ENCODE data around the gene FCMR.

FCMR gene

DNA sequence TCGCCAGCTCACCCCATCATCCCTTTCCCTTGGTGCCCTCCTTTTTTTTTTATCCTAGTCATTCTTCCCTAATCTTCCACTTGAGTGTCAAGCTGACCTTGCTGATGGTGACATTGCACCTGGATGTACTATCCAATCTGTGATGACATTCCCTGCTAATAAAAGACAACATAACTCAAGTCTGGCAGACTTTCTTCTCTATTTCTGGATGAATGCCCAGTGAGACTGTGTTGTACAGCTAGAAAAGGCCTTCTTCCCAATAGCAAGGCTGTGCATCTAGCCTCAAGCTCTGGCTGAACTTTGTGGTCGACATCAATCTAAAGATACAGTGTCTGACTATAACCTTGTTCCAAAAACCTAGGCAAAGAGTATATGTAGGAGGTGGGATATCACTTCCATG, 18.1 kb downstream of the FCMR start:
- no peak for DNase-seq
- Histone ChIP-seq H3K36me3 (no peaks in the 10 kb centered on the region), H3K27ac (no peak overlapping the region), H3K27me3 (ENCODE audit: insufficient read depth, low read depth, severe bottlenecking) (peaks cover 94% of the 10 kb centered on the region), H3K4me3 (ENCODE audit: low read depth, low read length) (no peak overlapping the region), H3K9me3 (ENCODE audit: severe bottlenecking) (peaks cover 2% of the 10 kb centered on the region)
- TF ChIP-seq CTCF (IDR thresholded peaks at IDR 0.05; ENCODE audit: low read depth, low read length) = no peak

GRCh38 chr1:206902702-206903101, 19.0 kb downstream of the FCMR start:
- no peak for DNase-seq
- H3K4me3 ChIP-seq (ENCODE audit: low read depth, low read length) = no peak overlapping the region
- H3K27me3 ChIP-seq (ENCODE audit: insufficient read depth, low read depth, severe bottlenecking) = peaks cover 93% of the 10 kb centered on the region
- H3K9me3 ChIP-seq (ENCODE audit: severe bottlenecking) = peaks cover under 1% of the 10 kb centered on the region
- no peak overlapping the region for H3K27ac ChIP-seq
- TF ChIP-seq CTCF (IDR thresholded peaks at IDR 0.05; ENCODE audit: low read depth, low read length) = no peak
- no peaks in the 10 kb centered on the region for H3K36me3 ChIP-seq

DNA sequence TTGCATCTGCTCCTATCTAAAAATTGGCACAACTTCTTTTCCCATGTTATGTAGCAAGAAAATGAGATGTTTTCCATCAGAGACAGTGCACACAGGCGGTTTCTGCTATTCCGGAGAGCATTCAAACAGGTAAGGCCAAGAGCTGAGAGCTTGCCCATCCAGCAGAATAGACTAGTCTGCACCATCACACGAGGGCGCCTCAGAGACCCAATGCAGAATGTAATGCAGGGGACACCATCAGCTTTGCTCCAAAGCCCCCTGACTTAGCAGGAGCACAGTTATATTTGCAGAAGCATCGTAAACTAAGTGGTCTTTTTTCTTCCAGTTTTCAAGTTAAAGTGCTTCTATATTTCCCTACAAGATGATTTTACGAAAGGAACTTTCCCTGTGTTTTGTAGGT, 19.8 kb downstream of the FCMR start:
- Histone ChIP-seq H3K4me3 (ENCODE audit: low read depth, low read length) (no peak overlapping the region), H3K27me3 (ENCODE audit: insufficient read depth, low read depth, severe bottlenecking) (peaks cover 95% of the 10 kb centered on the region), H3K9me3 (ENCODE audit: severe bottlenecking) (no peaks in the 10 kb centered on the region), H3K27ac (no peak overlapping the region), H3K36me3 (no peaks in the 10 kb centered on the region)
- no peak for TF ChIP-seq CTCF (IDR thresholded peaks at IDR 0.05; ENCODE audit: low read depth, low read length)
- DNase-seq = no peak

GRCh38 chr1:206900149-206900548, 21.6 kb downstream of the FCMR start:
- H3K36me3 ChIP-seq = no peaks in the 10 kb centered on the region
- TF ChIP-seq CTCF (IDR thresholded peaks at IDR 0.05; ENCODE audit: low read depth, low read length) = no peak
- H3K4me3 ChIP-seq (ENCODE audit: low read depth, low read length) = no peak overlapping the region
- DNase-seq = no peak
- no peak overlapping the region for H3K27ac ChIP-seq
- H3K27me3 ChIP-seq (ENCODE audit: insufficient read depth, low read depth, severe bottlenecking) = peaks cover 97% of the 10 kb centered on the region
- no peaks in the 10 kb centered on the region for H3K9me3 ChIP-seq (ENCODE audit: severe bottlenecking)

- no peak overlapping the region for H3K27ac ChIP-seq
- DNase-seq = no peak
- peaks cover 97% of the 10 kb centered on the region for H3K27me3 ChIP-seq (ENCODE audit: insufficient read depth, low read depth, severe bottlenecking)
- H3K4me3 ChIP-seq (ENCODE audit: low read depth, low read length) = no peak overlapping the region
- TF ChIP-seq CTCF (IDR thresholded peaks at IDR 0.05; ENCODE audit: low read depth, low read length) = no peak
- H3K36me3 ChIP-seq = no peaks in the 10 kb centered on the region
- H3K9me3 ChIP-seq (ENCODE audit: severe bottlenecking) = no peaks in the 10 kb centered on the region
Observed at GRCh38 chr1:206899717-206900116, 22.0 kb downstream of the FCMR start.

DNA sequence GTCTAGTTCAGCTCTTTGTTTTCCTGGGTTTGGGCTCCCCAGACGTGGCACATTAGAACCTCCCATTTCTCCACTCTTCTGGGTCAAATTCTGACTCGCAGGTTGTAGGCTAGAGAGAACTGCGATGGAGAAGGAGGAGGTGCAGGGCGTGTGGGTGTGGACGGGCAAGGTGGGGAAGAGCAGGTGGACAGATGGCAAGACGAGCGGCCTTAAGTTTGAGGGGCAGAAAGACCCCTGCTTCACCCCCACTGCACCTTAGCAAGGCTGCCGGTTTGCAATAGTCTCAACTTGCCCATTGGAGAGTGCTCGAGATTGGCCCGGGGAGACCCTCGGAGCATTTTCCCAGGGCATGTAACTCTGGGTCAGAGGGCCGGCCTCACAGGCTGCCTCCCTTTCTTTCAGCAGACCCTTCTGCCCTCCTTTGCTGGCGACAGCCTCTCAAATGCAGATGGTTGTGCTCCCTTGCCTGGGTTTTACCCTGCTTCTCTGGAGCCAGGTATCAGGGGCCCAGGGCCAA, 22.8 kb downstream of the FCMR start:
- Histone ChIP-seq H3K36me3 (no peaks in the 10 kb centered on the region), H3K27me3 (ENCODE audit: insufficient read depth, low read depth, severe bottlenecking) (peaks cover 97% of the 10 kb centered on the region), H3K27ac (no peak overlapping the region), H3K4me3 (ENCODE audit: low read depth, low read length) (no peak overlapping the region), H3K9me3 (ENCODE audit: severe bottlenecking) (no peaks in the 10 kb centered on the region)
- DNase-seq = no peak
- TF ChIP-seq CTCF (IDR thresholded peaks at IDR 0.05; ENCODE audit: low read depth, low read length) = no peak
